Keratinocyte (primary cell): ENCODE results near the gene STRN3. TPM values are rescaled to one million over a fixed set of nuclear protein-coding genes. Genes with fewer than 3 reads are reported as not detected.

ENCODE experiments used
- DNase-seq: peaks from one replicate; pipeline ENCODE4 v3.0.0-alpha.2; 2011; ENCODE audit warnings: low read depth, missing footprints, low spot score
- FAIRE-seq: peaks from 2 replicates; lab custom pipeline; 2011; peaks lifted over from hg19 to GRCh38; lab: Jason Lieb, UNC
- H2AFZ ChIP-seq: 2 replicates; pipeline ENCODE4 v1.6.0; 2012; ENCODE audit warnings: low read length, control low read depth, inconsistent platforms; ENCODE audit not compliant: control insufficient read depth
- H3K27ac ChIP-seq: 2 replicates; pipeline ENCODE4 v1.5.1; 2011; ENCODE audit warnings: low read length; ENCODE audit not compliant: control insufficient read depth, insufficient read depth
- H3K27me3 ChIP-seq: 3 replicates; pipeline ENCODE4 v1.6.0; 2011; ENCODE audit warnings: low read length; ENCODE audit not compliant: control insufficient read depth, insufficient read depth; ENCODE audit errors: extremely low read depth
- H3K36me3 ChIP-seq, 2 experiments: 2 replicates in 1 of 2; 3 replicates in 1 of 2; pipeline ENCODE4 v1.5.1; 2011; ENCODE audit warnings: low read length in 2 of 2, mild to moderate bottlenecking in 1 of 2; ENCODE audit not compliant: control insufficient read depth in 2 of 2, insufficient read depth in 2 of 2; ENCODE audit errors: extremely low read depth in 1 of 2
- H3K4me1 ChIP-seq: 3 replicates; pipeline ENCODE4 v1.5.1; 2011; ENCODE audit warnings: low read length; ENCODE audit not compliant: control insufficient read depth, insufficient read depth; ENCODE audit errors: extremely low read depth
- H3K4me2 ChIP-seq: 3 replicates; pipeline ENCODE4 v1.6.0; 2011; ENCODE audit warnings: low read depth, low read length; ENCODE audit not compliant: control insufficient read depth, insufficient read depth; ENCODE audit errors: extremely low read depth
- H3K4me3 ChIP-seq, 3 experiments: fragments of 200-600 bp in 1 of 3; sonication (generic) in 1 of 3; 2 replicates in 2 of 3; 3 replicates in 1 of 3; pipeline ENCODE4 v1.5.1; 2011 to 2016; ENCODE audit warnings: low read length in 3 of 3, mild to moderate bottlenecking in 3 of 3, control low read depth in 2 of 3, inconsistent platforms in 1 of 3, low read depth in 1 of 3, mixed read lengths in 1 of 3, mixed run types in 1 of 3, moderate library complexity in 1 of 3; ENCODE audit not compliant: control insufficient read depth in 2 of 3, insufficient read depth in 2 of 3; ENCODE audit errors: extremely low read depth in 1 of 3
- H3K79me2 ChIP-seq: 2 replicates; pipeline ENCODE4 v1.6.0; 2012; ENCODE audit warnings: low read length; ENCODE audit not compliant: control insufficient read depth, insufficient read depth
- H3K9ac ChIP-seq: 3 replicates; pipeline ENCODE4 v1.6.0; 2011; ENCODE audit warnings: low read length; ENCODE audit not compliant: control insufficient read depth, insufficient read depth; ENCODE audit errors: extremely low read depth
- H3K9me1 ChIP-seq: 3 replicates; pipeline ENCODE4 v1.6.0; 2011; ENCODE audit warnings: low read length; ENCODE audit not compliant: control insufficient read depth, insufficient read depth; ENCODE audit errors: extremely low read depth
- H3K9me3 ChIP-seq: 2 replicates; pipeline ENCODE4 v1.5.1; 2012; ENCODE audit warnings: low read depth, low read length; ENCODE audit not compliant: control insufficient read depth
- H4K20me1 ChIP-seq: 3 replicates; pipeline ENCODE4 v1.6.0; 2011; ENCODE audit warnings: low read length; ENCODE audit not compliant: control insufficient read depth, insufficient read depth; ENCODE audit errors: extremely low read depth
- CTCF ChIP-seq, 3 experiments: IDR thresholded peaks in 1 of 3; conservative IDR thresholded peaks in 1 of 3; optimal IDR thresholded peaks in 1 of 3; 2 replicates in 2 of 3; 3 replicates in 1 of 3; pipeline versions ENCODE3 to v1.5.1; 2011; ENCODE audit warnings: low read length in 3 of 3, mild to moderate bottlenecking in 3 of 3, moderate library complexity in 2 of 3, control low read depth in 1 of 3, inconsistent platforms in 1 of 3; ENCODE audit not compliant: insufficient read depth in 2 of 3; ENCODE audit errors: extremely low read depth in 1 of 3
- EZH2 ChIP-seq: IDR thresholded peaks from one replicate; pipeline ENCODE4 v1.6.1; 2012; ENCODE audit warnings: inconsistent platforms, mild to moderate bottlenecking, low read length, moderate library complexity
- dilution Hi-C: fragments of 300-500 bp; cut with MboI; formaldehyde crosslinking; loops from one replicate; pipeline ENCODE4 v1.7.0; 2020; ENCODE audit warnings: low sequenced_read_pairs; ENCODE audit not compliant: extremely low pct_ligation_motif_present
- polyA plus RNA-seq, 5 experiments: library from polyadenylated mRNA; depleted of rRNA in 3 of 5; stranded (reverse) in 3 of 5; stranded (forward) in 1 of 5; unstranded in 1 of 5; fragments of >200 nt; gene quantifications; 1 replicate in 1 of 5; 2 replicates in 3 of 5; 3 replicates in 1 of 5; pipeline versions ENCODE4 v1.2.1 to v1.2.3, GENCODE V29; 2011 to 2012; ENCODE audit warnings: missing spikeins in 2 of 5, low read depth in 1 of 5, low replicate concordance in 1 of 5

STRN3 gene
- polyA plus RNA-seq, 1 donor (not counting 4 experiments of a cell fraction or from before 2014, with no cell fraction given), result 38.1 TPM

GRCh38 chr14:30888480-30889243 is 137.5 kb downstream of the STRN3 start:
- H3K4me1 ChIP-seq, result no peaks in the 10 kb centered on the region
- H3K27me3 ChIP-seq, result no peaks in the 10 kb centered on the region
- H3K9me1 ChIP-seq, result no peaks in the 10 kb centered on the region
- H2AFZ ChIP-seq, result no peak overlapping the region
- H3K4me2 ChIP-seq, result no peak overlapping the region
- H3K36me3 ChIP-seq, result no peaks in the 10 kb centered on the region
- H3K79me2 ChIP-seq, result no peaks in the 10 kb centered on the region
- H3K9me3 ChIP-seq, result no peaks in the 10 kb centered on the region
- FAIRE-seq, result no peak
- DNase-seq, result no peak
- H3K9ac ChIP-seq, result no peak overlapping the region
- H3K27ac ChIP-seq, result no peak overlapping the region
- TF ChIP-seq CTCF (optimal IDR thresholded peaks at IDR 0.05 in 1 of 3, IDR thresholded peaks at IDR 0.05 in 1 of 3, conservative IDR thresholded peaks at IDR 0.05 in 1 of 3; ENCODE audit: extremely low read depth in 1 of 3, insufficient read depth in 2 of 3, low read length in 3 of 3) (no peak), EZH2 (no peak)
- H4K20me1 ChIP-seq, result no peaks in the 10 kb centered on the region
- no peak overlapping the region for H3K4me3 ChIP-seq
- dilution Hi-C loops, result no loop called here

- Histone ChIP-seq H3K79me2 (no peaks in the 10 kb centered on the region), H4K20me1 (no peaks in the 10 kb centered on the region), H3K27me3 (no peaks in the 10 kb centered on the region), H3K4me1 (no peaks in the 10 kb centered on the region), H3K36me3 (no peaks in the 10 kb centered on the region), H3K9me3 (no peaks in the 10 kb centered on the region), H3K4me2 (no peak overlapping the region), H3K27ac (no peak overlapping the region), H3K9me1 (no peaks in the 10 kb centered on the region), H2AFZ (no peak overlapping the region), H3K9ac (no peak overlapping the region), H3K4me3 (no peak overlapping the region)
- dilution Hi-C loops, result no loop called here
- FAIRE-seq (no peak), DNase-seq (no peak)
- TF ChIP-seq CTCF (optimal IDR thresholded peaks at IDR 0.05 in 1 of 3, IDR thresholded peaks at IDR 0.05 in 1 of 3, conservative IDR thresholded peaks at IDR 0.05 in 1 of 3; ENCODE audit: extremely low read depth in 1 of 3, insufficient read depth in 2 of 3, low read length in 3 of 3), result no peak
- TF ChIP-seq EZH2, result no peak
Measured at GRCh38 chr14:30885840-30886740, 140.1 kb downstream of the STRN3 start.
